Smooth muscle cell (in vitro differentiated cells): ENCODE measurements around the gene ORC3. TPM values are rescaled to one million over a fixed set of nuclear protein-coding genes. Genes with fewer than 3 reads are reported as not detected.
A peak's percentile ranks its signal among the peaks of the same experiment; 100 is the strongest.
"Not testable (repeated sequence)": the region's sequence is repeated elsewhere in the genome, so short reads cannot be mapped to it uniquely, and the experiment has no call there.

Experiments
- DNase-seq: peaks from one replicate; lab custom pipeline; 2025; ENCODE audit not compliant: unreplicated experiment; lab: John Stamatoyannopoulos, UW
- H2AFZ ChIP-seq: fragments of 200-600 bp; sonication (generic); 2 replicates; pipeline ENCODE4 v1.6.0; 2016; ENCODE audit warnings: antibody characterized with exemption, low read depth, mild to moderate bottlenecking
- H3F3A ChIP-seq: fragments of 200-600 bp; sonication (generic); 2 replicates; pipeline ENCODE4 v1.6.0; 2017; ENCODE audit warnings: antibody characterized with exemption, low read depth
- H3K27ac ChIP-seq: fragments of 200-600 bp; sonication (generic); 2 replicates; pipeline ENCODE4 v1.5.1; 2016; ENCODE audit warnings: low read depth, mild to moderate bottlenecking
- H3K27me3 ChIP-seq: fragments of 200-600 bp; sonication (generic); 2 replicates; pipeline ENCODE4 v1.6.1; 2016; ENCODE audit warnings: low read depth, mild to moderate bottlenecking
- H3K36me3 ChIP-seq: fragments of 200-600 bp; sonication (generic); 2 replicates; pipeline ENCODE4 v1.5.1; 2016; ENCODE audit warnings: low read depth
- H3K4me1 ChIP-seq: fragments of 200-600 bp; sonication (generic); 2 replicates; pipeline ENCODE4 v1.5.1; 2016; ENCODE audit warnings: low read depth
- H3K4me2 ChIP-seq: fragments of 200-600 bp; sonication (generic); 2 replicates; pipeline ENCODE4 v1.6.0; 2016; ENCODE audit warnings: mild to moderate bottlenecking
- H3K4me3 ChIP-seq: fragments of 200-600 bp; sonication (generic); 2 replicates; pipeline ENCODE4 v1.5.1; 2016; ENCODE audit warnings: mild to moderate bottlenecking
- H3K79me2 ChIP-seq: fragments of 200-600 bp; sonication (generic); 2 replicates; pipeline ENCODE4 v1.6.0; 2016; ENCODE audit warnings: low read depth, mild to moderate bottlenecking
- H3K9ac ChIP-seq: fragments of 200-600 bp; sonication (generic); 2 replicates; pipeline ENCODE4 v1.6.0; 2016; ENCODE audit warnings: low read depth
- H3K9me3 ChIP-seq: fragments of 200-600 bp; sonication (generic); replicated peaks from 2 replicates; pipeline ENCODE4 v1.5.1; 2016; ENCODE audit warnings: low read depth
- H4K20me1 ChIP-seq: fragments of 200-600 bp; sonication (generic); 2 replicates; pipeline ENCODE4 v1.6.0; 2016; ENCODE audit warnings: low read depth
- CTCF ChIP-seq: fragments of 200-600 bp; sonication (generic); IDR thresholded peaks from 2 replicates; pipeline ENCODE4 v1.5.1; 2017; ENCODE audit warnings: borderline replicate concordance, mild to moderate bottlenecking, antibody characterized with exemption; ENCODE audit not compliant: insufficient read depth, poor library complexity, severe bottlenecking
- WGBS: methylation state at CpG from one replicate; pipeline ENCODE4 v1.1.7; 2016; ENCODE audit warnings: low lambda C conversion rate; 5-methylcytosine and 5-hydroxymethylcytosine counted together
- polyA plus RNA-seq: library from polyadenylated mRNA; unstranded; fragments of >200 nt; fragmentation: Nextera tagmentation; extraction: Ambion mirVana; gene quantifications from 2 replicates; pipeline ENCODE4 v1.2.1, GENCODE V29; 2016
- total RNA-seq: library from RNA; depleted of rRNA; stranded (reverse); fragments of >200 nt; gene quantifications from 2 replicates; pipeline ENCODE4 v1.2.3, GENCODE V29; 2014

ORC3 gene
- total and polyA plus RNA-seq, 2 experiments from 2014 or later = 23.4 to 37.1 TPM

- peak overlapping the region; percentile 34 for H3K4me2 ChIP-seq
- peaks cover 99% of the 10 kb centered on the region for H4K20me1 ChIP-seq
Observed at GRCh38 chr6:87682310-87682709, 92.4 kb downstream of the ORC3 start.

GRCh38 chr6:87683890-87684289 lies 94.0 kb downstream of the ORC3 start:
- Histone ChIP-seq H4K20me1 (peaks cover 100% of the 10 kb centered on the region), H3K9ac (no peak overlapping the region), H3K36me3 (no peaks in the 10 kb centered on the region), H3K9me3 (no peaks in the 10 kb centered on the region), H3K4me3 (no peak overlapping the region), H2AFZ (no peak overlapping the region), H3K79me2 (peaks cover 99% of the 10 kb centered on the region), H3K4me2 (no peak overlapping the region), H3K27ac (no peak overlapping the region), H3K4me1 (peaks cover 9% of the 10 kb centered on the region), H3F3A (peaks cover 7% of the 10 kb centered on the region), H3K27me3 (no peaks in the 10 kb centered on the region)
- 92% methylated on average over 3 of the region's 3 CpGs for WGBS
- no peak for TF ChIP-seq CTCF
- no peak for DNase-seq

More at GRCh38 chr6:87682310-87682709, 92.4 kb downstream of the ORC3 start:
- no peak overlapping the region for H2AFZ ChIP-seq
- TF ChIP-seq CTCF = no peak
- no peak for DNase-seq
- no peaks in the 10 kb centered on the region for H3K27me3 ChIP-seq
- H3K4me1 ChIP-seq = peaks cover 9% of the 10 kb centered on the region
- H3K4me3 ChIP-seq = no peak overlapping the region
- no peaks in the 10 kb centered on the region for H3K9me3 ChIP-seq
- H3F3A ChIP-seq = peaks cover 6% of the 10 kb centered on the region
- H3K27ac ChIP-seq = peak overlapping the region; percentile 23
- H3K79me2 ChIP-seq = peaks cover 97% of the 10 kb centered on the region
- no peak overlapping the region for H3K9ac ChIP-seq
- H3K36me3 ChIP-seq = peaks cover 5% of the 10 kb centered on the region

GRCh38 chr6:87684895-87685654 lies 95.1 kb downstream of the ORC3 start:
- Histone ChIP-seq H3K9ac (no peak overlapping the region), H3F3A (peaks cover 7% of the 10 kb centered on the region), H3K27me3 (no peaks in the 10 kb centered on the region), H3K4me3 (no peak overlapping the region), H2AFZ (no peak overlapping the region), H4K20me1 (peaks cover 100% of the 10 kb centered on the region), H3K4me2 (no peak overlapping the region), H3K79me2 (peaks cover 100% of the 10 kb centered on the region), H3K9me3 (no peaks in the 10 kb centered on the region), H3K27ac (no peak overlapping the region), H3K36me3 (no peaks in the 10 kb centered on the region), H3K4me1 (peaks cover 9% of the 10 kb centered on the region)
- 92% methylated on average over 1 of the region's 1 CpG for WGBS
- TF ChIP-seq CTCF = no peak
- DNase-seq = no peak

- 97% methylated on average over 11 of the region's 11 CpGs for WGBS
- H4K20me1 ChIP-seq = peaks cover 100% of the 10 kb centered on the region
Observed at GRCh38 chr6:87686636-87687205, 96.8 kb downstream of the ORC3 start.

More at GRCh38 chr6:87686636-87687205, 96.8 kb downstream of the ORC3 start:
- H3K36me3 ChIP-seq, H3K9ac ChIP-seq, H3K9me3 ChIP-seq, H3K27me3 ChIP-seq, H2AFZ ChIP-seq, H3F3A ChIP-seq, H3K4me2 ChIP-seq, DNase-seq, H3K27ac ChIP-seq, H3K4me3 ChIP-seq, H3K4me1 ChIP-seq: not testable (repeated sequence)
- peaks cover 100% of the 10 kb centered on the region for H3K79me2 ChIP-seq
